ENCODE data around the gene EPN2.
A peak's percentile ranks its signal among the peaks of the same experiment; 100 is the strongest.

The EPN2 gene

DNA sequence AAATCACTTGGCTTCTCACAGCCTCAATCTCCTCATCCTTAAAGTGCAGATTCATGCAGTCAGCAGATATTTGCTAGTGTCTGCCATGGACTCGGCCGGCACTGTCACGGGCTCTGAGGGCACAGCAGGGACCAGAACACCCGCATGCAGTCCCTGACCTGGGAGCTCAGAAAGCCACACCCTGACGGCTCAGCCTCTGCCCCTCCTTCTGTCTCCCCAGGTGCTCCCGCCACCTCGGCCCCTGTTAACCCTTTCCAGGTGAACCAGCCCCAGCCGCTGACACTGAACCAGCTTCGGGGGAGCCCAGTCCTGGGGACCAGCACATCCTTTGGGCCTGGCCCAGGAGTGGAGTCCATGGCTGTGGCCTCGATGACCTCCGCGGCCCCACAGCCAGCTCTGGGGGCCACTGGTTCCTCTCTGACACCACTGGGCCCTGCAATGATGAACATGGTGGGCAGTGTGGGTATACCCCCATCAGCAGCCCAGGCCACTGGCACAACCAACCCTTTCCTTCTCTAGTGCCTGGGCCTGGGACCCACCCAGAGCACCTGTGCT is 96.6 kb downstream of the EPN2 start:
- DNase-seq, result no peak

DNA sequence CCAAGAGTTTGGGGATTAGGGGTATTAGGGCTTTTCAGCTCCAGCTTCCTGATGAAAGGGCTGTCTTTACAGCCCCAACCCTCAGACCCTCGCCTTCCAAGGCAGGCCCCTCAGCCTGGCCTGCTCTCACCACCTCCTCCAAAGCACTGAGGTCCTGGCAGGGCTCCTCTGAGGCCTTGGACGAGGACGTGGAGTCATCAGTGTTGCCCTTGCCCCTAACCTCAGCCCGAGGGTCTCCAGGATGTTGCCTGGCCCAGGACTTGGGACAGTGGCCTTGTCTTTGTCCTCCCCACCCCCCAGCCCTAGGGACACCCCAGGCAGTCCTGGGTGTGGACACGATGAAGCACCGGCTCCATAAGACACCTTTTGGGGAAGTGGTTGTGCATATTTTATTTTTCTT is 97.2 kb downstream of the EPN2 start:
- no peak for DNase-seq

DNA sequence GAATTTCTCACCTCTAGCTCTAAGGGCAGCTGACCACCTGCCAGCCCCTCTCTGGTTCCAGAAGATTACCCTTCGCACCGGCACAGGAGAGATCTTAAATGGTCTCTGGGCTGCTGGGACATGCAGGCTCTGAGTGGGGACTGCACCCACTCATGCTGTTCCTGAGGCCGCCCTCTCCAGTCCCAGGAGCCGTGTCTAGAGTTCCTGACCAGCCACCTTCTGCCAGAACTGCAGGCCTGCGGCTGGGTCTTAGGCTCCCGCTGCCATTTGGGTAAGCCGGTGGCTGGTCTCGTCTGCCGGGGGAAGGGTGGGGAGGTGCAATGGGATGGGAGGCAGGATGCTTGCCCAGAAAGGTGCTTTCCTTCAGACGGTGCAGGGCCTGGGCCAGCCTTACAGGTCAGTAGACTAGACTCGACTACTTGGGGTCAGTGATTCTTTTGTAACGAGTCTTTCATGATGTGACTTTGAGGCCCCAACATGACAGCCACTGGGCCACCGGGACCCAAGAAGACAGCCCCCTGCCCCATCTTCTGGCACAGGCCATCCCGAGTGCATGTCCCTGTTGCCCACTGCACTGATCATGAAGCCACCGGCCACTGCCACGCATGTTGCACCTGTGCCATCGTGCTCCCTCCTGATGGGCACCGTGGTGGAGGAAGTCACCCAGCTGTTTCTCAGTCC is 98.9 kb downstream of the EPN2 start:
- DNase-seq, result no peak

DNA sequence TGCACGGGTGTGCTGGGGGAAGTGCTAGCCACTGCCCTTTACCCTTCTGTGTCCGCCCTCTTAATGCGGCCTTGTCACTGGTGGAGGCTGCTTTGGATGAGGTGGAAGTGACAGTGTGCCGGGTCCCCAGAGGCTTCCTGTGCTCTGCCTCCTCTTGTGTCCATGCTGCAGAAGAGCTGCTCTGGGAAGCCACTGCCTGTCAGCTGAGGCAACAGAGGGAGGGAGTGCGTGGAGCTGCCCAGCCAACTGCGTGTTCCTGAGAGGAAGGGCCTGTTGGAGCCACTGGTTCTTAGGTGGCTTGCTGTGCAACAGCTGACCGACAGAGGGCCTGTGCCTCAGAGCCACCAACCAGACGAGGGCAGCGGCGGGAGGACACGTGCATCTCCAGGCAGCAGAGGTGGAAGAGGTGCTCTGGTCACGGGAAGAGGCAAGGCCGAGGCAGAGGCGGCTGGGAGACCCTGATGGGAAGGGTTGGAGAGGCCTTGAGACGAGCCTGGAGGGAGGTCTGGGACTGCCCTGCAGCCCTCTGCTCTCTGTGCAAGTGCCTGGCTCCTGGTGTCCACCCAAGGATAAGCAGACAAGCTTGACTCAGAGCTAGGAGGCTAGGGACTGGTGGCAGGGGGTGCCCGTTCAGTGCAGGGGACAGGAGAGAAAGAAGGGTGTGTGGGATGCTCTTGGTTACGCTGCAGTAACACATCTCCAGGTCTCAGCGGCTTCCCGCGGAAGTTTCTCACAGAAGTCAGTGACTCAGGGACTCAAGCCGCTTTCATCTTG is 100.0 kb downstream of the EPN2 start:
- peak; percentile 7 to 42 for DNase-seq

GRCh38 chr17:19337712-19338023 is 100.5 kb downstream of the EPN2 start:
- DNase-seq, result no peak

DNA sequence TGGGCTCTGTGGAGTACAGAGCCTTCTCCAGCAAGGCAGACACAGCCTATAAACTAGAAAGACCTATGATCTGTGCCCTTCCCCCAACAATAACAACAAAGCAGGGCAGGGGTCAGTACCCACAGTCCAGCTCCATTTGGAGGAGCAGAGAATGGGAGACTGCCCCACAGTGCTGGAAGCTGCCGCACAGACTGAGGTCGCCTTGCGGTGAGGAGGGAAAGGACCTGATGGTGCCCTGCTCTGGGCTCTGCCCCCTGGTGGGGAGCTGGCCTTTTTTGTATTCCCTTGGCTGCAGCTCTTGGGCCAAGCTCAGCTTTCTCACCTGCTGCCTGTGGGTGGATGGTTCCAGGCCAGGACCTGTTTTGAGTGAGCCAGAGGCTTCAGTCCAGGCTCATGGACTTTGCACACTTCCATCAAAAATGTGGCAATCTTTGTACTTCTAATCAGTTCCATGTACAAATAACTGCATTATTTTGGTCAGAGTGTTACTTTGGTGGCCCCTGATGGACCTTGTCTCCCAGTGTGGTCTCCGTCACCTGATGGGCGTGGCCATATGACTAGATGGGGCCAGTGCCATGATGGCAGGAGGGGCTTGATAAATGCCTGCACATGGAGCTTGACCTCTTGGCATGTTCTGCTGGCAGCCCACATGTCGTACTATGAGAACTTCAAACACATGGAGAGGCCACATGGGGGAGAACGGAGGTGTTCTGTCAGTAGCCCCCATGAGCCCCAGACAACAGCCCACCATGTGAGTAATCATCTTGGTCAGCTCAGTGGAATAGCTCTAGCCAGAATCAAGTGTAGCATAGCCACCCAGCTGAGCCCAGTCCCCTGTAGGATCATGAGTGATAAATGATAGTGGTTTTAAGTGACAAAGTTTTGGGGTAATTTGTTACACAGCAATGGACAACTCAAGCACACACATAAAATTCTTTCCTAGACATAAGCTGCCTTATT is 101.1 kb downstream of the EPN2 start:
- peak; percentile 45 to 73 for DNase-seq

- no peak for DNase-seq
Observed at GRCh38 chr17:19339341-19339815, 102.2 kb downstream of the EPN2 start.

GRCh38 chr17:19341211-19341631 is 104.1 kb downstream of the EPN2 start:
- no peak for DNase-seq

GRCh38 chr17:19341641-19342610 is 104.8 kb downstream of the EPN2 start:
- DNase-seq, result no peak

DNA sequence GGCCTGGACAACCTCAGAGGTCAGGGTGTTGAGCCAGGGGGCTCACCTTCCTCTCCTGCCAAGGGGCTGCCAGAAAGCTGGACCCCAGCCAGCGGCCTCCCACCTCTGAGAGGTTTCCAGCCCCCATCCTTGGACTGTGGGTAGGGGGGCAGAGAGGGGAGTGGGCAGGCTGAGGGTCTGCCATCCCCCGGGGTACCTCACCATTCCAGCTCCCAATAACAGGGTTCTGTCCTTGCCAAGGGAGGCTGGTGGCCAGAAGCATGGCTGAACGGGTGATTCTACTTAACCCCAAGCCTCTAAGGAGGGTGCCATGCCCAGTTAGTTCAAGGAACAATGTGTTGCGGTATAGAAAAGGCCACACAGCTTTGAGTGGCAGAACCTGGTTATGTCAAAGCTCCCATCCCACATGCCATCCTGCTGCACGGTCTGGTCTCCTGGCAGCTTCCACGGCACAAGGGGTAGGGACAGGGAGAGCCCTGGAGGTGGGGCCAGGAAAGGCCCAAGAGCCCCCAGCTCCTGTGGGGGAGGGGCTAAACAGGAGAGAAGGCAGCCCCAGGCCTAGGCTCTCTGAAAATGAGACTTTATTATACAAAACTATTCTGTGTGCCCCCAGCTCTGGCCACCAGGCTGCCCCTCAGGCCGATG is 105.6 kb downstream of the EPN2 start:
- no peak for DNase-seq

- no peak for DNase-seq
Observed at GRCh38 chr17:19343256-19343630, 106.1 kb downstream of the EPN2 start.

- no peak for DNase-seq
Observed at GRCh38 chr17:19343671-19344151, 106.5 kb downstream of the EPN2 start.

- no peak for DNase-seq
Observed at GRCh38 chr17:19344311-19345066, 107.3 kb downstream of the EPN2 start.

GRCh38 chr17:19345067-19345460 is 107.9 kb downstream of the EPN2 start:
- DNase-seq, result no peak

DNA sequence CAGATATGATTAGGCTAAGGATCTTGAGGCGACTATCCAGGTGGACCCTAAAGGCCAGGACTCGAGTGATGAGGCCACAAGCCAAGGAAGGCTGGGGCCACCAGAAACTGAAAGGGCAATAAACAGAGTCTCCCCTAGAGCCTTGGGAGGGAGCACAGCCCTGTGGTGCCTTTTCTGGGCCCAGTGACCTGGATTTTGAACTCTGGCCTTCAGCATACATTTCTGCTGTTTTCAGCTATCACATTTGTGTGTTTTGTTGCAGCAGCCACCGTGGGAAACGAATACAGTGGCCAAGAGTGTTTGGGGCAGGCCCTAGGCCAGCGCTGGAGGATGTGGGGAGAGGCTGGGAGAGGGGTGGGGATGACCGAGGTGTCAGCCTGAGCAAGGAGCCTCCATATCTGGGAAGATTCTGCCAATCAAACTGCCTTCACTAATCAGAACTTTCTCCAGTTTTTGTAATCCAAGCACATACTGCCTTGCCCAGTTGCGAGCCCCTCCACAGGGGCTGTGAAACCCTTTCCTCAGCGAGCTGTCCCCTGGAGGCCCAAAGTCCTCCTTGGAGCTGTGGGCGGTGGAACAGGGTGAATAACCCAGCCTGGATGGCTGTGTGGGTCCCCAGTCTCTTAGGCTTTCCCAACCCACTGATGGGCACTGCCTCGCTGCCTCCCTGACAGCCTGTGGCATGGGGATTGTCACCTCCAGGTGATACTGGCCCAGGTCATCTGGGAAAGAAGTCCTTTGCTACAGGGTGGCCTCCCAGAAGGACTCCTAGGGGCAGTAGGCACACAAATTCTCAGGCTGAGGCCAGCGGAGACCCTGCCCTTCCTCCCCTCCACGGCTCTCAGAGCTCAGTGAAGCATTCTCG is 108.6 kb downstream of the EPN2 start:
- DNase-seq, result no peak

- peak; percentile 29 to 44 for DNase-seq
Observed at GRCh38 chr17:19346351-19347255, 109.4 kb downstream of the EPN2 start.

DNA sequence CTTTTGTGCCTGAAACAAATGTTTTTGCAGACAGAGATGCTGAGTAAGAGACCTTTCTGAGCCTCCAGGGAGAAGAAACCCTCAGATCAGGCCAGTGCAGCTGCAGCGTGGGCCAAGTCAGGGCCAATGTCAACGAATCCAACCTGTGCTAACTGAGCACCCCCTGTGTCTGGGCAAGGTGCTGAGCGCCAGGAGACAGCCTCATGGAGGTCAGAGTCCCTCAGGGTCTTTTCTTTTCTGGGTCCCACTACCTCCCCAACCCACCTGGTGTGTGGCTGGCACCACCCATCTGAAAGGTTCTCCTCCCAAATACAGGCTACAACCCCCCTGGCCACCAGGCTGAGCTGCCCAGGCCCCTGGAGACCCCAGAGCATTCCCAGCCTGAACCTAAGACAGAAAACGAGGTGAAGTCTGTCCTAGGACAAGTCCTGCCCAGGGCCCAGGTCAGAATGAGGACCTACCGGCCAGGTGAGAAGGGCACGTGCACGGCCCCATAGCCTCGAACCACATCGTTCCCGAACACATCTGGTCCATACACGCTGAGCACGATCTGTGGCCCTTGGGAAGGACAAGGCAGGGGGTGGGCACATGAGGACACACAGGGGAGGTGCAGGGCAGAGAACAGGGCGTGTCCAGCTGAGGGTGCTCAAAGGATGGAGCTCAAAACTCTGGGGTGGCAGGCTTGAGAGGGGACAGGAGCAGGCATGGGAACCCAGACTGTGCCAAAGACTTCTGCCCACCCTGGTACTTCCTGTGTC is 110.3 kb downstream of the EPN2 start:
- no peak for DNase-seq
